Measurements from ENCODE around the gene COPG2.
"Not testable (repeated sequence)": the region's sequence is repeated elsewhere in the genome, so short reads cannot be mapped to it uniquely, and the experiment has no call there.

The COPG2 gene

DNA sequence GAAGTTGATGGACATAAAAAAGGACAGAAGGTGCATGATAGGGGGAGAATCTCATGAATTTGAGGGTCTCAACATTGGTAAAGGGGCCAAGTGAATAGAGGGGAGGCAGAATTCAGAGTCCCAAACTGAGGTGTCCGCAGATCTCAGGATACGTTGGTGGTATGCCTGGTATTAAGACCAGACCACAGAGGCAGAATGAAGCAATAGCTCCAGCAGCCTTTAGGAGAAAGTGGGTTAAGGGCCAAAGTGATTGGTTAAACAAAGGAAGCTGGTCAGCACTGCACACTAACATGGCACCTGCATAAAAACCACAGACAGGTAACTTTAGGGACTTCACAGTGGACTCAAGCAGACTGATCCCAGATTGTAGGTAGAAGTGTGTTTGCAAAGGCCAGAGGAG lies 139.1 kb downstream of the COPG2 start:
- H3K4me3 ChIP-seq (ENCODE audit: low read length) = no peak overlapping the region
- DNase-seq (ENCODE audit: low read depth) = peak; percentile 22
- TF ChIP-seq, protein P1, sequence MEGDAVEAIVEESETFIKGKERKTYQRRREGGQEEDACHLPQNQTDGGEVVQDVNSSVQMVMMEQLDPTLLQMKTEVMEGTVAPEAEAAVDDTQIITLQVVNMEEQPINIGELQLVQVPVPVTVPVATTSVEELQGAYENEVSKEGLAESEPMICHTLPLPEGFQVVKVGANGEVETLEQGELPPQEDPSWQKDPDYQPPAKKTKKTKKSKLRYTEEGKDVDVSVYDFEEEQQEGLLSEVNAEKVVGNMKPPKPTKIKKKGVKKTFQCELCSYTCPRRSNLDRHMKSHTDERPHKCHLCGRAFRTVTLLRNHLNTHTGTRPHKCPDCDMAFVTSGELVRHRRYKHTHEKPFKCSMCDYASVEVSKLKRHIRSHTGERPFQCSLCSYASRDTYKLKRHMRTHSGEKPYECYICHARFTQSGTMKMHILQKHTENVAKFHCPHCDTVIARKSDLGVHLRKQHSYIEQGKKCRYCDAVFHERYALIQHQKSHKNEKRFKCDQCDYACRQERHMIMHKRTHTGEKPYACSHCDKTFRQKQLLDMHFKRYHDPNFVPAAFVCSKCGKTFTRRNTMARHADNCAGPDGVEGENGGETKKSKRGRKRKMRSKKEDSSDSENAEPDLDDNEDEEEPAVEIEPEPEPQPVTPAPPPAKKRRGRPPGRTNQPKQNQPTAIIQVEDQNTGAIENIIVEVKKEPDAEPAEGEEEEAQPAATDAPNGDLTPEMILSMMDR (conservative IDR thresholded peaks at IDR 0.05; ENCODE audit: low read length) = no peak

GRCh38 chr7:130527752-130528355 lies 140.7 kb downstream of the COPG2 start:
- not testable (repeated sequence) for DNase-seq (ENCODE audit: low read depth); H3K4me3 ChIP-seq (ENCODE audit: low read length)

GRCh38 chr7:130524628-130525027 lies 143.9 kb downstream of the COPG2 start:
- DNase-seq (ENCODE audit: low read depth) = no peak
- no peak overlapping the region for H3K4me3 ChIP-seq (ENCODE audit: low read length)
- TF ChIP-seq, protein P1 (conservative IDR thresholded peaks at IDR 0.05; ENCODE audit: low read length) = no peak

GRCh38 chr7:130523519-130524125 lies 144.9 kb downstream of the COPG2 start:
- not testable (repeated sequence) for H3K4me3 ChIP-seq (ENCODE audit: low read length); DNase-seq (ENCODE audit: low read depth)

DNA sequence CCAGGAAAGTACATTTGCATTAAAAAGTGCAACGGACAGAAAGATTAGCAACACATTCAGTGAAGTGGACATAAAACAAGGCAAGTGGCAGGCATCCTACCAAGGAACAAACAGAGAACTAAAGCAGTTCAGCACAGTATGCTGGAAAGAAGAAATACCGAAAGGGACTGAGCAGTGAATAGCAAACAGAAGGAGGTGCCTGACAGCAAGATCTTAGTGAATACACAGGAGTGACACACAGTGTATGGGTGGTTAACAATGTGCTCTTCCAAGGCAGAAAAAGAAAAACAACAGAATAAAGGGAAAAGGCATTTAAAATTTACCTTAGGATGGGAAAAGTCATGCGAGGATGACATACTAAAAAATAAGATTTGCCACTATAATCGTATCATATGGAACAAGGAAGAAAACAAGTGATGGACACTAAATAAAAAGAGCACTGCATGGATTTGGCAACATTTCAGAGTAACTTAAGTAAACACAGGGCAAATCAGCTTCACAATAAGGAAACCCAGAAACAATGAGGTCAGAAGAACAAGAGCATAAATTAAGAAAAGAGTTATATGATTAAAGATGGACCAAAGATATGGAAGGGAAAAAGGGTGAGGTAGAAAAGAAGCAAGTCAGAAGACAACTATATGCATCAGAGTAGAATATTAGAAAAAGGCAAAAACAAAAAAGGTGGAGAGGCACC lies 147.1 kb downstream of the COPG2 start:
- H3K4me3 ChIP-seq (ENCODE audit: low read length) = no peak overlapping the region
- no peak for DNase-seq (ENCODE audit: low read depth)
- TF ChIP-seq, protein P1 (conservative IDR thresholded peaks at IDR 0.05; ENCODE audit: low read length) = no peak

- TF ChIP-seq, protein P1 (conservative IDR thresholded peaks at IDR 0.05; ENCODE audit: low read length) = no peak
- no peak for DNase-seq (ENCODE audit: low read depth)
- no peak overlapping the region for H3K4me3 ChIP-seq (ENCODE audit: low read length)
These were observed 153.1 kb downstream of the COPG2 start for GRCh38 chr7:130515315-130516040.

GRCh38 chr7:130513447-130513846 lies 155.1 kb downstream of the COPG2 start:
- TF ChIP-seq, protein P1 (conservative IDR thresholded peaks at IDR 0.05; ENCODE audit: low read length) = no peak
- H3K4me3 ChIP-seq (ENCODE audit: low read length) = no peak overlapping the region
- no peak for DNase-seq (ENCODE audit: low read depth)

GRCh38 chr7:130512038-130512437 lies 156.5 kb downstream of the COPG2 start:
- H3K4me3 ChIP-seq (ENCODE audit: low read length); DNase-seq (ENCODE audit: low read depth): not testable (repeated sequence)
